Keratinocyte (primary cell): Measurements from ENCODE around the gene HELQ. TPM values are rescaled to one million over a fixed set of nuclear protein-coding genes. Genes with fewer than 3 reads are reported as not detected.

Experiments used
- DNase-seq: peaks from one replicate; pipeline ENCODE4 v3.0.0-alpha.2; 2011; ENCODE audit warnings: low read depth, missing footprints, low spot score
- FAIRE-seq: peaks from 2 replicates; lab custom pipeline; 2011; peaks lifted over from hg19 to GRCh38; lab: Jason Lieb, UNC
- H2AFZ ChIP-seq: 2 replicates; pipeline ENCODE4 v1.6.0; 2012; ENCODE audit warnings: low read length, control low read depth, inconsistent platforms; ENCODE audit not compliant: control insufficient read depth
- H3K27ac ChIP-seq: 2 replicates; pipeline ENCODE4 v1.5.1; 2011; ENCODE audit warnings: low read length; ENCODE audit not compliant: control insufficient read depth, insufficient read depth
- H3K27me3 ChIP-seq: 3 replicates; pipeline ENCODE4 v1.6.0; 2011; ENCODE audit warnings: low read length; ENCODE audit not compliant: control insufficient read depth, insufficient read depth; ENCODE audit errors: extremely low read depth
- H3K36me3 ChIP-seq, 2 experiments: 2 replicates in 1 of 2; 3 replicates in 1 of 2; pipeline ENCODE4 v1.5.1; 2011; ENCODE audit warnings: low read length in 2 of 2, mild to moderate bottlenecking in 1 of 2; ENCODE audit not compliant: control insufficient read depth in 2 of 2, insufficient read depth in 2 of 2; ENCODE audit errors: extremely low read depth in 1 of 2
- H3K4me1 ChIP-seq: 3 replicates; pipeline ENCODE4 v1.5.1; 2011; ENCODE audit warnings: low read length; ENCODE audit not compliant: control insufficient read depth, insufficient read depth; ENCODE audit errors: extremely low read depth
- H3K4me2 ChIP-seq: 3 replicates; pipeline ENCODE4 v1.6.0; 2011; ENCODE audit warnings: low read depth, low read length; ENCODE audit not compliant: control insufficient read depth, insufficient read depth; ENCODE audit errors: extremely low read depth
- H3K4me3 ChIP-seq, 3 experiments: fragments of 200-600 bp in 1 of 3; sonication (generic) in 1 of 3; 2 replicates in 2 of 3; 3 replicates in 1 of 3; pipeline ENCODE4 v1.5.1; 2011 to 2016; ENCODE audit warnings: low read length in 3 of 3, mild to moderate bottlenecking in 3 of 3, control low read depth in 2 of 3, inconsistent platforms in 1 of 3, low read depth in 1 of 3, mixed read lengths in 1 of 3, mixed run types in 1 of 3, moderate library complexity in 1 of 3; ENCODE audit not compliant: control insufficient read depth in 2 of 3, insufficient read depth in 2 of 3; ENCODE audit errors: extremely low read depth in 1 of 3
- H3K79me2 ChIP-seq: 2 replicates; pipeline ENCODE4 v1.6.0; 2012; ENCODE audit warnings: low read length; ENCODE audit not compliant: control insufficient read depth, insufficient read depth
- H3K9ac ChIP-seq: 3 replicates; pipeline ENCODE4 v1.6.0; 2011; ENCODE audit warnings: low read length; ENCODE audit not compliant: control insufficient read depth, insufficient read depth; ENCODE audit errors: extremely low read depth
- H3K9me1 ChIP-seq: 3 replicates; pipeline ENCODE4 v1.6.0; 2011; ENCODE audit warnings: low read length; ENCODE audit not compliant: control insufficient read depth, insufficient read depth; ENCODE audit errors: extremely low read depth
- H3K9me3 ChIP-seq: 2 replicates; pipeline ENCODE4 v1.5.1; 2012; ENCODE audit warnings: low read depth, low read length; ENCODE audit not compliant: control insufficient read depth
- H4K20me1 ChIP-seq: 3 replicates; pipeline ENCODE4 v1.6.0; 2011; ENCODE audit warnings: low read length; ENCODE audit not compliant: control insufficient read depth, insufficient read depth; ENCODE audit errors: extremely low read depth
- CTCF ChIP-seq, 3 experiments: IDR thresholded peaks in 1 of 3; conservative IDR thresholded peaks in 1 of 3; optimal IDR thresholded peaks in 1 of 3; 2 replicates in 2 of 3; 3 replicates in 1 of 3; pipeline versions ENCODE3 to v1.5.1; 2011; ENCODE audit warnings: low read length in 3 of 3, mild to moderate bottlenecking in 3 of 3, moderate library complexity in 2 of 3, control low read depth in 1 of 3, inconsistent platforms in 1 of 3; ENCODE audit not compliant: insufficient read depth in 2 of 3; ENCODE audit errors: extremely low read depth in 1 of 3
- EZH2 ChIP-seq: IDR thresholded peaks from one replicate; pipeline ENCODE4 v1.6.1; 2012; ENCODE audit warnings: inconsistent platforms, mild to moderate bottlenecking, low read length, moderate library complexity
- dilution Hi-C: fragments of 300-500 bp; cut with MboI; formaldehyde crosslinking; loops from one replicate; pipeline ENCODE4 v1.7.0; 2020; ENCODE audit warnings: low sequenced_read_pairs; ENCODE audit not compliant: extremely low pct_ligation_motif_present
- polyA plus RNA-seq, 5 experiments: library from polyadenylated mRNA; depleted of rRNA in 3 of 5; stranded (reverse) in 3 of 5; stranded (forward) in 1 of 5; unstranded in 1 of 5; fragments of >200 nt; gene quantifications; 1 replicate in 1 of 5; 2 replicates in 3 of 5; 3 replicates in 1 of 5; pipeline versions ENCODE4 v1.2.1 to v1.2.3, GENCODE V29; 2011 to 2012; ENCODE audit warnings: missing spikeins in 2 of 5, low read depth in 1 of 5, low replicate concordance in 1 of 5

The HELQ gene
- polyA plus RNA-seq, 1 donor (not counting 4 experiments of a cell fraction or from before 2014, with no cell fraction given) = 10.5 TPM

- Histone ChIP-seq H3K27me3 (no peaks in the 10 kb centered on the region), H3K79me2 (no peaks in the 10 kb centered on the region), H4K20me1 (no peaks in the 10 kb centered on the region), H3K27ac (no peak overlapping the region), H3K4me2 (no peak overlapping the region), H3K9ac (no peak overlapping the region), H2AFZ (no peak overlapping the region), H3K36me3 (no peaks in the 10 kb centered on the region), H3K9me1 (no peaks in the 10 kb centered on the region), H3K4me3 (no peak overlapping the region), H3K9me3 (no peaks in the 10 kb centered on the region), H3K4me1 (peaks cover 6% of the 10 kb centered on the region)
- TF ChIP-seq CTCF (optimal IDR thresholded peaks at IDR 0.05 in 1 of 3, IDR thresholded peaks at IDR 0.05 in 1 of 3, conservative IDR thresholded peaks at IDR 0.05 in 1 of 3; ENCODE audit: extremely low read depth in 1 of 3, insufficient read depth in 2 of 3, low read length in 3 of 3) (no peak), EZH2 (no peak)
- DNase-seq (no peak), FAIRE-seq (no peak)
- dilution Hi-C loops = no loop called here
Measured at GRCh38 chr4:83393908-83394307, 61.7 kb downstream of the HELQ start.

- Histone ChIP-seq H3K4me2 (no peak overlapping the region), H3K9me1 (no peaks in the 10 kb centered on the region), H3K4me3 (no peak overlapping the region), H3K9ac (no peak overlapping the region), H3K79me2 (no peaks in the 10 kb centered on the region), H2AFZ (no peak overlapping the region), H3K27me3 (no peaks in the 10 kb centered on the region), H3K4me1 (peaks cover 16% of the 10 kb centered on the region), H4K20me1 (no peaks in the 10 kb centered on the region), H3K36me3 (no peaks in the 10 kb centered on the region), H3K27ac (no peak overlapping the region), H3K9me3 (no peaks in the 10 kb centered on the region)
- no peak for FAIRE-seq
- dilution Hi-C loops = no loop called here
- no peak for TF ChIP-seq CTCF (optimal IDR thresholded peaks at IDR 0.05 in 1 of 3, IDR thresholded peaks at IDR 0.05 in 1 of 3, conservative IDR thresholded peaks at IDR 0.05 in 1 of 3; ENCODE audit: extremely low read depth in 1 of 3, insufficient read depth in 2 of 3, low read length in 3 of 3)
- TF ChIP-seq EZH2 = no peak
- no peak for DNase-seq
Measured at GRCh38 chr4:83392562-83392961, 63.1 kb downstream of the HELQ start.
